Measurements from ENCODE around the gene DPH2. TPM values are rescaled to one million over a fixed set of nuclear protein-coding genes. Genes with fewer than 3 reads are reported as not detected.

DPH2 gene
- polyA plus RNA-seq (2011; rRNA removed) (20.9 and 35.3 TPM in 2 replicates), polyA minus RNA-seq (2011; rRNA and poly(A)+ RNA removed) (23.8 and 42.8 TPM in 2 replicates)

- peak; percentile 10; the same call in 1 of the 2 replicates for TF ChIP-seq CTCF (IDR thresholded peaks at IDR 0.05; ENCODE audit: insufficient read depth, low read depth, low read length)
- POLR2A ChIA-PET: interaction anchor here (0.5 kb wide), 1 partner anchor 318 kb away, joined by 3 read pairs; no protein-coding TSS in a partner anchor
- H3K4me3 ChIP-seq (ENCODE audit: low read depth, low read length): peak within 1 kb of the TSS; percentile 70
- peak; percentile 89 for DNase-seq (ENCODE audit: low read depth)
- H3K36me3 ChIP-seq (ENCODE audit: control insufficient read depth, insufficient read depth, low read length): peaks cover 5% of the 10 kb centered on the region
- H3K27me3 ChIP-seq (ENCODE audit: control insufficient read depth, insufficient read depth, low read length): no peaks in the 10 kb centered on the region
- CTCF ChIA-PET: interaction anchor here (0.6 to 2.4 kb wide), 6 partner anchors 9 to 207 kb away, joined by 3 to 9 read pairs (median 3); partner anchors contain the start of gene B4GALT2
Measured at GRCh38 chr1:43969746-43970466, at the start of gene DPH2. TSS of gene DPH2 (plus strand) at chr1:43970010. CDS start at chr1:43970176, 166 bp downstream.

GRCh38 chr1:43921022-43921421 is 48.8 kb upstream of the DPH2 start:
- Histone ChIP-seq H3K36me3 (ENCODE audit: control insufficient read depth, insufficient read depth, low read length) (peaks cover 2% of the 10 kb centered on the region; the same call in 1 of the 2 replicates), H3K27me3 (ENCODE audit: control insufficient read depth, insufficient read depth, low read length) (no peaks in the 10 kb centered on the region), H3K4me3 (ENCODE audit: low read depth, low read length) (no peak overlapping the region)
- ChIA-PET POLR2A (no interaction called here), CTCF (interaction anchor here (0.6 to 1.8 kb wide), 3 partner anchors 10 to 147 kb away, joined by 3 to 13 read pairs (median 3); partner anchors contain the start of gene ARTN)
- no peak for TF ChIP-seq CTCF (IDR thresholded peaks at IDR 0.05; ENCODE audit: insufficient read depth, low read depth, low read length)
- DNase-seq (ENCODE audit: low read depth): no peak

GRCh38 chr1:43924516-43924915 is 45.3 kb upstream of the DPH2 start:
- DNase-seq (ENCODE audit: low read depth): no peak
- Histone ChIP-seq H3K4me3 (ENCODE audit: low read depth, low read length) (no peak overlapping the region), H3K36me3 (ENCODE audit: control insufficient read depth, insufficient read depth, low read length) (peaks cover 2% of the 10 kb centered on the region; the same call in 1 of the 2 replicates), H3K27me3 (ENCODE audit: control insufficient read depth, insufficient read depth, low read length) (no peaks in the 10 kb centered on the region)
- TF ChIP-seq CTCF (IDR thresholded peaks at IDR 0.05; ENCODE audit: insufficient read depth, low read depth, low read length): no peak
- CTCF ChIA-PET: interaction anchor here (1.7 to 4.3 kb wide), 2 partner anchors 9 to 160 kb away, joined by 4 to 33 read pairs; partner anchors contain the start of gene ARTN
- POLR2A ChIA-PET: no interaction called here

GRCh38 chr1:43925846-43926245 is 44.0 kb upstream of the DPH2 start:
- TF ChIP-seq CTCF (IDR thresholded peaks at IDR 0.05; ENCODE audit: insufficient read depth, low read depth, low read length): no peak
- no peaks in the 10 kb centered on the region for H3K27me3 ChIP-seq (ENCODE audit: control insufficient read depth, insufficient read depth, low read length)
- no peak for DNase-seq (ENCODE audit: low read depth)
- peaks cover 3% of the 10 kb centered on the region for H3K36me3 ChIP-seq (ENCODE audit: control insufficient read depth, insufficient read depth, low read length)
- ChIA-PET CTCF (interaction anchor here (1.6 to 4.3 kb wide), 2 partner anchors 8 to 14 kb away, joined by 3 to 33 read pairs; partner anchors contain the start of gene ARTN), POLR2A (no interaction called here)
- H3K4me3 ChIP-seq (ENCODE audit: low read depth, low read length): no peak overlapping the region

GRCh38 chr1:43930168-43930948 is 39.5 kb upstream of the DPH2 start:
- DNase-seq (ENCODE audit: low read depth): no peak
- TF ChIP-seq CTCF (IDR thresholded peaks at IDR 0.05; ENCODE audit: insufficient read depth, low read depth, low read length): peak; percentile 27; the same call in 1 of the 2 replicates
- Histone ChIP-seq H3K27me3 (ENCODE audit: control insufficient read depth, insufficient read depth, low read length) (no peaks in the 10 kb centered on the region), H3K36me3 (ENCODE audit: control insufficient read depth, insufficient read depth, low read length) (peaks cover 3% of the 10 kb centered on the region), H3K4me3 (ENCODE audit: low read depth, low read length) (no peak overlapping the region)
- POLR2A ChIA-PET: no interaction called here
- CTCF ChIA-PET: interaction anchor here (0.8 to 1.6 kb wide), 4 partner anchors 15 to 167 kb away, joined by 3 to 4 read pairs (median 4); no protein-coding TSS in a partner anchor
